HTERT RPE-1 (cell line): Measurements from ENCODE around the gene CPM.
"Not testable (repeated sequence)": the region's sequence is repeated elsewhere in the genome, so short reads cannot be mapped to it uniquely, and the experiment has no call there.

Experiments
- in situ Hi-C: fragments of 300-500 bp; cut with MboI; formaldehyde crosslinking; loops from 4 replicates; pipeline ENCODE4 v1.14.3; 2020; ENCODE audit warnings: low sequenced_read_pairs

Gene CPM

DNA sequence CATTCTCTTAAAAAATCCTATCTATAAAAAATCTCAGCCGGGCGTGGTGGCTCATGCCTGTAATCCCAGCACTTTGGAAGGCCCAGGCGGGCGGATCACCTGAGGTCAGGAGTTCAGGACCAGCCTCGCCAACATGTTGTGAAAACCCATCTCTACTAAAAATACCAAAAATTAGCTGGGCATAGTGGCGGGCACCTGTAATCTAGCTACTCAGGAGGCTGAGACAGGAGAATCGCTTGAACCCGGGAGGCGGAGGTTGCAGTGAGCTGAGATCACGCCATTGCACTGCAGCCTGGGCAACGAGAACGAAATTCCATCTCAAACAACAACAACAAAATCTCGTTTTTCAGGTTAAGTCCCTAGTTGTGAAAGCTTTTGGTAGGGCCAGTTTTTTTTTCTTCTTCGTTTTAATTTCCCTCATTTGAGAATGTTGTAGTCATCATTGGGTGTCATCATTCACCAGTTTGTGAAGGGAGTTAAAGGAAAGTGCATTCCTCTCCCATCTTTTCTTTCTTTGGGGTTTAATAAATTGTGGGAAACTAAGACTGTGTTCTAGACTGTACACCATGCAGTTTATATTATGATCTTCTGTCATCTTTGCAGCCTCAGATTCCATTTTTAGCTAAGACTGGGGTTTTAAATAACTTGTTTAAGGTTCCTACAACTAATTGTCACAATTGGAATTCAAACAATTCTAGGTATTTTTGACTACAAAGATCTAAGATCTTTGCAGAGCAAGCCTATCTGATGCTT lies 101.0 kb downstream of the CPM start:
- in situ Hi-C loops: no loop called here

DNA sequence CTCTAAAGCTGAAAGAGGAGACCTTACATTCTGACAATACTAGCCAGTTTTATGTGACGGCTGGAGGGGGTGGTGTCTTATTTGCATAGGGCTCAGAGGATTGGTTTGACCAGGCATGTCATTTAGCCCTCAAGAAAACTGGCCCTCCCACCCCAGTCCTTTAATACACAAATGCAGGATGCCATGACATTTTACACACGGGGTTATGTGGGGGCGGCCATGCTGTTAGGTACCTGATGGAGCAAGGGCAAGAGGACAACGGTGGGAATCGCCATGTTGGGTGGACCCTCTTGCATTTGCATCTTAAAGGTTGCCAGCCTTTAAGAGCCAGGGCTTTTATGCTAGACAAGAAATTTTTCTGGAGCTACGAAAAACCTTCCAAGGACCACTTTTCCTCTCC lies 101.7 kb downstream of the CPM start:
- in situ Hi-C loops: no loop called here

DNA sequence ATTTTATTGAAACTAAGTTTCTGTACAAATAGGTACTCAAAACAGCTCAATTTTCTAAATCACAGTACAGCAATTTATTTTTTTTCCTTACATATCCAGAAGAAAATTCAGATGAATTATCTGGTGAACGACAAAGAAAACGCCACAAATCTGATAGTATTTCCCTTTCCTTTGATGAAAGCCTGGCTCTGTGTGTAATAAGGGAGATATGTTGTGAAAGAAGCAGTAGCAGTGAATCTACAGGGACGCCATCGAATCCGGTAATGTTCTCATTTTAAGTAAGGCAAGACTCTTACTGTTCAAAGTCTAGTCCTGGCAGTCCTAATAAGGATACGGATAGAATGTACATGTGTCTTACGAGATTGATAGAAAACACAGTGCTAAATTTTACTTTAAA lies 104.3 kb downstream of the CPM start:
- in situ Hi-C loops: no loop called here

DNA sequence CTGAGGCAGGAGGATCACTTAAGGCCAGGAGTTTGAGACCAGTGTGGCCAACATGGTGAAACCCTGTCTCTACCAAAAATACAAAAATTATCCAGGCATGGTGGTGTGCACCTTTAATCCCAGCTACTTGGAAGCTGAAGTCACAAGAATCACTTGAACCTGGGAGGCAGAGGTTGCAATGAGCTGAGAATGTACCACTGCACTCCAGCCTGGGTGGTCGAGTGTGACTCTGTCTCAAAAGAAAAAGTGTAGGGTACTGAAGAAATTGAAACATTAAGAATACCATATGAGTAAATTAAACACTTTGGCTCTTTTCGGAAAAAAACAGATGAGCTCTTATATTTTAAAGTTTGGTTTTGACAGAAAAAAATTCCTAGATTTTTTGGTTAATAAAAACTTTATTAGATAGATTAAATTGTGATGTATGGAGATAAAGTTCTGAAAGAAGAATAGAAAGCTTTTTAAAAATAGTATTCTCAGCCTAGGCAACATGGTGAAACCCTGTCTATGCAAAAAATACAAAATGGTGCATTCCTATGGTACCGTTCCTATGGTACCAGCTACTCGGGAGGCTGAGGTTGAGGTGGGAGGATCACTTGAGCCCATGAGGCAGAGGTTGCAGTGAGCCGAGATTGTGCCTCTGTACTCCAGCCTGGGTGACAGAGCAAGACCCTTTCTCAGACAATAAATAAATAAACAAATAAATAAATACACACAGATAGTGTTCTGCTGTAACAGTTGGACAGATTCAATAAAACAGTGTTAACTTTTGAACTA lies 104.9 kb downstream of the CPM start:
- in situ Hi-C loops: no loop called here

DNA sequence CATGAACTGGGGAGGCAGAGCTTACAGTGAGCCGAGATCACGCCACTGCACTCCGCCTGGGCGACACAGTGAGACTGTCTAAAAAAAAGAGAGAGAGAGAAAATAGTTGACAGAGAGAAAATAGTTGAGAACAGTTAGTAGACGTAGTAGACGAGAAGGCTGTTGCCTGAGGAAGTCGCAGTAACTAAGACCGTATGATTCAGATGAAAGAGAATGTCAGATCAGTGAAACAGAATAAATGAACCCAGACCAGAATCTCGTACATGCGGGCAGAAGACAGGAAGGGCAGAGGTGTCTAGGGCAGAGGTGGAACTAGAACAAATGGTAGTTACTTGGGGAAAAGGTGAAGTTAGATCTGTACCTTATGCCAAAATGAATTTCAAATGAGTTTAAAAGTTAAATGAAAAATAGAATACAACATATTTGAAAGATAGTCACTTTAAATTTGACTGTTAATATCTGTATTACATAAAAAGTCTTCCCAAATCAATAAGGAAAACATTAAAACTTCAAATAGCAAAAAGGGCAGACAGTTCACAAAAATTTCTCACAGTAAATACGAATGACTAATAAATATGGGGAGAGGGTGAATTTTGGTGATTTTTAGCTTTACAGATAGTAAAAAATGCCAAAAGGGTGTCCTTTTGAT lies 107.3 kb downstream of the CPM start:
- in situ Hi-C loops: no loop called here

DNA sequence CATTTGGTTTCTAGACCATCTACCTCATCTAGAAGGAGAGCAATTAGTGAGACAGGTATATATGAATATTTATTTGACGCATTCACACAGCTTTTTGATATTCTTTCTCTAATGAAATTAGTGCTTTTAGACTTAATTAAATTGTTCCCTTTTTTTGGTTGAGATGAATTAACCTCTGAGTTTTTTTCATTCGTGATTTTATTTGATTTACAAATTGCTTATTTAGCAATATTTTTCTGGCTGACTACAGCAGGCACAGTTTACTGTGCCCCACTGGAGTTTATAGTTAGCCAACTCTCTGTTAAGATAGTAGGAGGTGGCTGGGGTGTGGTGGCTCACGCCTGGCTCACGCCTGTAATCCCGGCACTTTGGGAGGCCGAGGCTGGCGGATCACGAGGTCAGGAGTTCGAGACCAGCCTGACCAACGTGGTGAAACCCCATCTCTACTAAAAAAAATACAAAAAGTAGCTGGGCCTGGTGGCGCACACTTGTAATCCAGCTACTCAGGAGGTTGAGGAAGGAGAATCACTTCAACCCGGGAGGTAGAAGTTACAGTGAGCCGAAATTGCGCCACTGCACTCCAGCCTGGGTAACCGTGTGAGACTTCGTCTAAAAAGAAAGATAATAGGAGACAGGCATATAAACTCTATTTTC lies 108.2 kb downstream of the CPM start:
- in situ Hi-C loops: no loop called here

DNA sequence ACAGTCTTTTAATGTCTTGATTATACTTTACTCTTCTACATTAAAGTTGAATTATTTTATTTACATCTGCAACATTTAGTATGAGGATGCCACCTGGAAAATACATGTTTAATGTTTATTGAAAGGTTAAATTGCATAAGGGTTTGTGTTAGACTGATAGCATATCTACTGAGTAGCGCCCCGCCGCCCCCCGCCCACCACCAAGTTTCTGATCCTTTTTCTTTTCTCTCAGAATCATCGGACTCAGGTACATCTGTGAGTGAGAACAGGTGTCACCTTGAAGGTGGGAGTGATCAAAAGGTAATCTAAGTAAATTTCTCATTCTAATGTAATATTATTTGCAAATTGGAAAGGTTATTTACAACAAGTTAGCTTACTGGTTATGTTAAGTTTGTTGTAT lies 108.8 kb downstream of the CPM start:
- in situ Hi-C loops: no loop called here

DNA sequence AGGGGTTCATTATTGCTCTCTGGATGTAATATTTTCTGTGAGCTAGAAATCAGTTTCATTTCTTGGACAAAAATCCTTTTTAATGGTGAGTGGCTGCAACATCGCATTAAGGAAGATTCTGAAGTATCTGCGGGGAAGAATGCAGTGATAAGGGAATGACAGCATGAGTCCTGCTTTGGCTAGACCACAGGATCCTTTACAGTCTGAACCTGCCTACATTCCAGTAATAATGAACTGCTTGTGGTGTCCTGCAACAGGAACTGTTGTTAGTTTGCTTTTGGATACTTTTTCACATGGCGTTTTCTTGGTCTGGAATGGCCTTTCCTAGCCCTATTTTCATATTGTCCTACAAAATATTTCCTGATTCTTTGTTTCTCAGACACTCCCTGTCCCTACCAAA lies 109.3 kb downstream of the CPM start:
- in situ Hi-C loops: no loop called here

DNA sequence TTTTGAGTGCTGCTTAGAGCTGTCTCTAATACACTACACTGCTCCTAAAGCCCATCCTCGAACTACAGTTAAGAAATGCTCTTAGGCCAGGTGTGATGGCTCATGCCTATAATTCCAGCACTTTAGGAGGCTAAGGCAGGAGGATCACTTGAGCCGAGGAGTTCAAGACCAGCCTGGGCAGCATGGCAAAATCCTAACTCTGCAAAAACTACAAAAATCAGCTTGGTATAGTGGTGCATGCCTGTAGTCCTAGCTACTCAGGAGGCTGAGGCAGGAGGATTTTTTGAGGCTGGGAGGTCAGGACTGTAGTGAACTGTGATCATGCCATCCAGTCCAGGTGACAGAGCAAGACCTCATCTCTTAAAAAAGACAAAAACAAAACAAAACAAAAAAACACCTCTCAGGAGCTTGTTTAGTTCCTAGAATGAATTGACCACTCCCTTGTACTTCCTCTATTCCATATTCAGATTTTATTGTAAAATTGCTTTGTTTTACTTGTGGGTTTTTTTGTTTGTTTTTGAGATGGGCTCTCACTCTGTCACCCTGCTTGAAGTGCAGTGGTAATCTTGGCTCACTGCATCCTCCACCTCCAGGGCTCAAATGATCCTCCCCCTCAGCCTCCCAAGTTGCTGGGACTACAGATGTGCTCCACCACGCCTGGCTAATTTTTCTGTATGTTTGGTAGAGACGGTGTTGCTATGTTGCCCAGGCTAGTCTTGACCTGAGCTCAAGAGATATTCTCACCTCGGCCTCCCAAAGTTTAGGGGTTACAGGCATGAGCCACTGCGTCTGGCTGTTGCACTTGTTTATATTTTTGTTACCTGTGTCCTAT lies 111.4 kb downstream of the CPM start:
- in situ Hi-C loops: no loop called here

DNA sequence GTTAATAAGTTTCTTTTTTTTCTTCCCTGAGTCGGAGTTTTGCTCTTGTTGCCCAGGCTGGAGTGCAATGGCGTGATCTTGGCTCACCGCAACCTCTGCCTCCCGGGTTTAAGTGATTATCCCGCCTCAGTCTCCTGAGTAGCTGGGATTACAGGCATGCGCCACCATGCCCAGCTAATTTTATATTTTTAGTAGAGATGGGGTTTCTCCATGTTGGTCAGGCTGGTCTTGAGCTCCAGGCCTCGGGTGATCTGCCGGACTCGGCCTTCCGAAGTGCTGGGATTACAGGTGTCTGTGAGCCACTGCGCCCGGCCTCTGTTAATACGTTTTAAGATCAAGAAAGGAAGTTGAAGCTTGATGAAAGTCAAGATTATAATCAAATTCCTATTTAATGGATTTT lies 113.5 kb downstream of the CPM start:
- in situ Hi-C loops: not testable (repeated sequence)

DNA sequence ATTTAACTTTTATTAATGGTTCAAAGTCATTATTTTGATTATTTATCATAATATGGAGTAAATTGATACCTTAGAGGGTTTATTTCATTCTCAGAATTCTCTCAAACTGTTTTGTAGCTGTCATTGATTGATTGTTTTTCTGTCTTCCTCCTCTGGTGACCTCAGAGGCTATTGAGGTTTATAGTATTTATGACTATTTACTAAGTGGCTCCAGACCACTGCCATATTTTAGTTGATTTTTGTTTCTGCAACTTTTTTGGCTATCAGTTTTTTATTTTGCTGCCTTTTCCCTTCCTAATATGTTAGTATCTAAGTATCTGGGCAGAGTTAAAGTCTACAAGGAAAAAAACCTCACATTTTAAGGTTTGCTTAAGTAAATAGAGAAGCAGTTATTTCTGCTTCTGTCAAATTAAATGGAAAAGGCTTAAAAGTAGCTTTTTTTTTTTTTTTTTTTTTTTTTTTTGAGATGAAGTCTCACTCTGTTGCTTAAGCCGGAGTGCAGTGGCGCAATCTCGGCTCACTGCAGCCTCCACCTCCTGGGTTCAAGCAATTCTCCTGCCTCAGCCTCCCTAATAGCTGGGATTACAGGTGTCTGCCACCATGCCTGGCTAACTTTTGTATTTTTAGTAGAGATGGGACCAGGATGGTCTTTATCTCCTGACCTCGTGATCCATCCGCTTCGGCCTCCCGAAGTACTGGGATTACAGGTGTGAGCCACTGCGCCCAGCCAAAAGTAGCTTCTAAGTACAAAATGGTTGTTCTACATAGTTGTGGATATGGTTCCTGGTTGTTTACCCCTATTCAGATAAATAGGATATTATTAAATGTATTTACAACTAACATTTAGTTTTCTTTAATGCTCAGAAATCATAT lies 116.8 kb downstream of the CPM start:
- in situ Hi-C loops: no loop called here

DNA sequence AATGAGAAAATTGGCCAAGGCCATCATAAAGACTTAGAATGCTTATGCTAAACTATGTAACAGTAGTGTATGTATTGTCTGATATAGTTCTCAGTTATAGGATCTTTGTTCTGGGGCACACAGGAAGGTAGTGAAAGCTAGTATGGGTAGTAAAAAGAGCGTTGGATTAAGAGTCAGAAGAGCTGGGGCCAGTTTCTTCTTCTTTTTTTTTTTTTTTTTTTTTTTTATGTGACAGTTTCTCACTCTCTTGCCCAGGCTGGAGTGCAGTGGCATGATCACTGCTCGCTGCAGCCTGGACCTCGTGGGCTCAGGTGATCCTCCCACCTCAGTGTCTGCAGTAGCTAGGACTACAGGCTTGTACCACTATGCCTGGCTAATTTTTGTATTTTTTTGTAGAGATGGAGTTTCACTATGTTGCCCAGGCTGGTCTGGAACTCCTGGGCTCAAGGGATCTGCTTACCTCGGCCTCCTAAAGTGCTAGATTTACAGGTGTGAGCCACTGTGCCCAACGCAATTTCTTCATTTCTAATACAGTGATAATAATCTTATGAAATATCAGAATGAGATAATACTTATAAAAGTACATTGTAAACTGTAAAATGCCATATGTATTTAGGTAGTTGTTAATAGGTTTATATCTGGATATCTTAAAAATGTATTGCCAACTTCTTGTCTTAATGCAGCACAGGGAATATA lies 117.6 kb downstream of the CPM start:
- in situ Hi-C loops: no loop called here

DNA sequence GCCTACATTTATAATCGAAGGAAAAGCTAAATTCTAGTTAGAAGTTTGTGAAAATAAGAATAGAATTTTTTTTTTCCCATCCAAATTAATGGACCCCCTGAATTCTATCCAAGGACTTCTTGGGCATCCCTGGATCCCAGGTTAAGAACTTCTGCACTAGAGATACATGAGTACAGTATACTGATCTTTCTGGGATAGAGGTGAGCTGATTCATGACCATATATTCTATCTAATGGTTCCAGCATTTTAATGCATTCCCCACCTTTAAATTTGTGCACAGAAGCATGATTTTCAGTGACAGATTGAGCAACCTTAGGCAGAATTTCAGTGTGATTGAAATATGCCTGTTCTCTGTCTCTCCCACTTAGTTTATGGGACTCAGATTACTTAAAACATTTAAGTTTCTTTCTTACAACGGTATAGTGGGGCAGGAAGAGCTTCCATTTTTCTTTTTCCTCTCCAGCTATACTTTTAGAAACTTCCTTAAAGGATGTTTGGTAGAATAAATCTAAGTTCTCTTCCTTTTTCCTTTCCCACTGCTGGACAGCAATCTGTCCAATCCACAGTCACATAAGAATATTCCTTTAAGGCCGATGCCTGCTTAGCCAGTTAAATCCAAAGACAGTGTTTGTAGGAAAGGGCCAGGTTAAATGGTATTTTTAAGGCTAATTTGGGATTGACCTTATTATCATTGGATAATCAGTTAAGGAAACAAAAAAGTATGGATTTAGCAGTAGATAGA lies 118.3 kb downstream of the CPM start:
- in situ Hi-C loops: no loop called here

DNA sequence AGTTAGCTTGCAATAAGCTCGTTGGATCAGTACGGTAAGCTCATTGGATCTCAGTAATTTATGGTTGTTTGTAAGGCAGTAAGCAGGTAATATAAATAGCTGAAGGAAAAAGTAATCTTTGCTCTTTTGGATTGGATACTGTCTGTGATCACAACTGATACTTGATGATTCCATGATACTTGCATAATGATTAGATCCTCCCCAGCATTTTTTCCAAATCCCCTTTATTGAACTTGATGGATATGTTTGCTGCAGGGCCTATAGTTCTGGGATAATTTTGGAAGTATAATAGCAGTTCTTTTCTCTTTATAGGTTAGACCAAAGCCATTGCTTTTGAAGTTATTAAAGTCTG lies 119.8 kb downstream of the CPM start:
- in situ Hi-C loops: no loop called here

DNA sequence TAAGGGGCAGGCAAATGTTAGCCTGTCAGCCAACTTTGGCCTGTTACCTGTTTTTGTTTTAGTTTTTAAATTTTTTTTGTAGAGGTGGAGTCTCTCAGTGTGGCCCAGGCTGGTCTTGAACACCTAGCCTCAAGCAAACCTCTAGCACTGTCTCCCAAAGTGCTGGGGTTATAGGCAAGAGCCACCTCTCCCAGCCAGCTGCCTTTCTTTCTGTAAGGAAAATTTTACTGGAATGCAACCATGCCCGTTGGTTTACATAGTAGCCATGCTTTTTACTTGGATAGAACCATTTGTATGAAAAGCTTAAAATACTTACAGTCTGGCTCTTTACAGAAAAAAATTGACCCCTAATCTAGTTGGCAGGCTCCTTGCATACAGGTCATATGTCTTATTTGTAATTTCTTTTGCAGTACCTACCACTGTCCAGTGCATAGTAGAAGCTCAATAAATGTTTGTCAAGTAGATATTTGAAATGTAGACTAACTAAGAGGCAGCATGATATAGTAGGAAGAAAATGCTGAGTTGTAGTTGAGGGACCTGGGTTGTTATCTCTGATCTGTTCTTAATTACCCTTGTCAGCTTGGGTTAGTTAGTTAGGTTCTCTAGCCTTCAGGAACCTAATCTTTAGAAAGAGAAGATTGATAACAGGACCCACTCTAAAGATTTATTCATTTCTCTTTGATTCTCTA lies 120.3 kb downstream of the CPM start:
- in situ Hi-C loops: no loop called here

DNA sequence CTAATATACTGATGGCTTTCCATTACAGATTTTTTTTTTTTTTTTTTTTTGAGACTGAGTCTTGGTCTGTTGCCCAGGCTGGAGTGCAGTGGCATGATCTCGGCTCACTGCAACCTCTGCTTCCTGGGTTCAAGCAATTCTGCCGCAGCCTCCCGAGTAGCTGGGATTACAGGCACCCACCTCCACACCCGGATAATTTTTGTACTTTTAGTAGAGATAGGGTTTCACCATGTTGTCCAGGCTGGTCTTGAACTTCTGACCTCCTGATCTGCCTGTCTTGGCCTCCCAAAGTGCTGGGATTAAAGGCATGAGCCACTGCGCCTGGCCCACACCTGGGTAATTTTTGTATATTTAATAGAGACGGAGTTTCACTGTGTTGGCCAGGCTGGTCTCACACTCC lies 121.4 kb downstream of the CPM start:
- in situ Hi-C loops: not testable (repeated sequence)

DNA sequence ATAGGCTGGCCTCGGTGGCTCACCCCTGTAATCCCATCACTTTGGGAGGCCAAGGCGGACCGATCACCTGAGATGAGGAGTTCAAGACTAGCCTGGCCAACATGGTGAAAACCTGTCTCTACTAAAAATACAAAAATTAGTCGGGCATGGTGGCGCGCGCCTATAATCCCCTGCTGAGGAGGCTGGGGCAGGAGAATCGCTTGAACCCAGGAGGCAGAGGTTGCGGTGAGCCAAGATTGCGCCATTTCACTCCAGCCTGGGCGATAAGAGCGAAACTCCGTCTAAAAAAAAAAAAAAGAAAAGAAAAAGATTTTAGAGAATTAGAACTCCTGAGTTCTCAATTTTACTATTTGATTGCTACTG lies 123.0 kb downstream of the CPM start:
- in situ Hi-C loops: not testable (repeated sequence)
